Left ventricle myocardium inferior (tissue), 1 donor: ENCODE measurements around the gene ELAVL2. TPM values are rescaled to one million over a fixed set of nuclear protein-coding genes. Genes with fewer than 3 reads are reported as not detected.

Experiments used
- DNase-seq: peaks from one replicate; pipeline ENCODE4 v3.0.0-alpha.2; 2020
- H3K27ac ChIP-seq: fragments of 200-600 bp; replicated peaks from 2 replicates; pipeline ENCODE4 v1.8.0; 2021
- H3K27me3 ChIP-seq: fragments of 200-600 bp; 2 replicates; pipeline ENCODE4 v1.8.0; 2021; ENCODE audit warnings: low read depth
- H3K36me3 ChIP-seq: fragments of 200-600 bp; 2 replicates; pipeline ENCODE4 v1.8.0; 2021
- H3K4me1 ChIP-seq: fragments of 200-600 bp; 2 replicates; pipeline ENCODE4 v1.8.0; 2021
- H3K4me3 ChIP-seq: fragments of 200-600 bp; 2 replicates; pipeline ENCODE4 v1.8.0; 2021; ENCODE audit warnings: mild to moderate bottlenecking, moderate library complexity
- H3K9me3 ChIP-seq: fragments of 200-600 bp; replicated peaks from 2 replicates; pipeline ENCODE4 v1.8.0; 2021
- CTCF ChIP-seq: fragments of 200-600 bp; IDR thresholded peaks from 2 replicates; pipeline ENCODE4 v1.8.0; 2021; ENCODE audit warnings: antibody characterized with exemption, mild to moderate bottlenecking, borderline replicate concordance
- intact Hi-C: fragments of 100-400 bp; cut with micrococcal nuclease; formaldehyde crosslinking; loops from one replicate; pipeline ENCODE4 v1.11.0; 2022
- total RNA-seq: library from RNA; stranded (reverse); fragmentation: NEBNext Ultra II Directional; extraction: Animal tissue kit (Norgen Biotek cat#: 25700); gene quantifications from one replicate; pipeline ENCODE4 v1.2.1, GENCODE V29; 2021
- donor health status: DM: no; HTN: yes; CAD: no; lungs with severe emphysema.

ELAVL2 gene
- total RNA-seq, 1 donor from 2014 or later: 0.08 TPM

GRCh38 chr9:23707249-23707648 is 118.8 kb downstream of the ELAVL2 start:
- Histone ChIP-seq H3K27ac (no peak overlapping the region), H3K36me3 (no peaks in the 10 kb centered on the region), H3K9me3 (no peaks in the 10 kb centered on the region), H3K4me1 (no peaks in the 10 kb centered on the region), H3K4me3 (no peak overlapping the region), H3K27me3 (no peaks in the 10 kb centered on the region)
- no peak for DNase-seq
- TF ChIP-seq CTCF: no peak
- intact Hi-C loops: no loop called here

GRCh38 chr9:23702311-23702922 is 123.6 kb downstream of the ELAVL2 start:
- Histone ChIP-seq H3K27ac (no peak overlapping the region), H3K27me3 (no peaks in the 10 kb centered on the region), H3K9me3 (no peaks in the 10 kb centered on the region), H3K4me1 (no peaks in the 10 kb centered on the region), H3K36me3 (no peaks in the 10 kb centered on the region), H3K4me3 (no peak overlapping the region)
- no peak for DNase-seq
- TF ChIP-seq CTCF: no peak
- intact Hi-C loops: no loop called here

GRCh38 chr9:23701291-23701690 is 124.7 kb downstream of the ELAVL2 start:
- H3K4me3 ChIP-seq: no peak overlapping the region
- DNase-seq: no peak
- intact Hi-C loops: no loop called here
- no peak for TF ChIP-seq CTCF
- H3K4me1 ChIP-seq: no peaks in the 10 kb centered on the region
- H3K36me3 ChIP-seq: no peaks in the 10 kb centered on the region
- no peak overlapping the region for H3K27ac ChIP-seq
- no peaks in the 10 kb centered on the region for H3K9me3 ChIP-seq
- no peaks in the 10 kb centered on the region for H3K27me3 ChIP-seq

GRCh38 chr9:23700359-23700758 is 125.7 kb downstream of the ELAVL2 start:
- TF ChIP-seq CTCF: no peak
- no peaks in the 10 kb centered on the region for H3K27me3 ChIP-seq
- intact Hi-C loops: no loop called here
- no peak overlapping the region for H3K4me3 ChIP-seq
- DNase-seq: no peak
- H3K36me3 ChIP-seq: no peaks in the 10 kb centered on the region
- no peaks in the 10 kb centered on the region for H3K4me1 ChIP-seq
- H3K27ac ChIP-seq: no peak overlapping the region
- no peaks in the 10 kb centered on the region for H3K9me3 ChIP-seq

GRCh38 chr9:23698161-23698560 is 127.9 kb downstream of the ELAVL2 start:
- no peaks in the 10 kb centered on the region for H3K27me3 ChIP-seq
- no peaks in the 10 kb centered on the region for H3K9me3 ChIP-seq
- TF ChIP-seq CTCF: no peak
- no peak overlapping the region for H3K4me3 ChIP-seq
- DNase-seq: no peak
- no peak overlapping the region for H3K27ac ChIP-seq
- H3K4me1 ChIP-seq: no peaks in the 10 kb centered on the region
- intact Hi-C loops: no loop called here
- no peaks in the 10 kb centered on the region for H3K36me3 ChIP-seq

GRCh38 chr9:23695572-23695971 is 130.5 kb downstream of the ELAVL2 start:
- no peak for DNase-seq
- no peaks in the 10 kb centered on the region for H3K36me3 ChIP-seq
- no peaks in the 10 kb centered on the region for H3K4me1 ChIP-seq
- no peaks in the 10 kb centered on the region for H3K9me3 ChIP-seq
- intact Hi-C loops: no loop called here
- TF ChIP-seq CTCF: no peak
- no peak overlapping the region for H3K4me3 ChIP-seq
- H3K27me3 ChIP-seq: no peaks in the 10 kb centered on the region
- H3K27ac ChIP-seq: no peak overlapping the region
